ENCODE measurements around the gene ATP6V0E2. TPM values are rescaled to one million over a fixed set of nuclear protein-coding genes. Genes with fewer than 3 reads are reported as not detected.

The ATP6V0E2 gene
- total RNA-seq, 2 experiments from 2014 or later, result 66.3 to 69.8 TPM

GRCh38 chr7:149871576-149871975 is 2.2 kb upstream of the ATP6V0E2 start:
- ChIA-PET CTCF (interaction anchor here (0.7 to 1.5 kb wide), 4 partner anchors 10 to 33 kb away, joined by 3 to 6 read pairs (median 4); partner anchors contain the start of gene ZNF862), POLR2A (interaction anchor here (2.2 kb wide), 1 partner anchor 33 kb away, joined by 20 read pairs; the partner anchor contains the start of gene ZNF862)

- ChIA-PET POLR2A (no interaction called here), CTCF (interaction anchor here (0.7 to 1.5 kb wide), 3 partner anchors 10 to 34 kb away, joined by 3 to 6 read pairs (median 3); partner anchors contain the start of gene ZNF862)
These were observed 1.2 kb upstream of the ATP6V0E2 start for GRCh38 chr7:149872419-149873073.

GRCh38 chr7:149873970-149874643 is 338 bp downstream of the ATP6V0E2 start:
- CTCF ChIA-PET, result interaction anchor here (1.9 kb wide), 1 partner anchor 8 kb away, joined by 5 read pairs; no protein-coding TSS in a partner anchor
- POLR2A ChIA-PET, result no interaction called here

- POLR2A ChIA-PET, result no interaction called here
- CTCF ChIA-PET, result interaction anchor here (0.9 to 1.9 kb wide), 2 partner anchors 9 kb away, joined by 3 to 5 read pairs; no protein-coding TSS in a partner anchor
These were observed 867 bp downstream of the ATP6V0E2 start for GRCh38 chr7:149874644-149875028.

GRCh38 chr7:149875396-149875795 is 1.6 kb downstream of the ATP6V0E2 start:
- CTCF ChIA-PET, result interaction anchor here (0.9 to 1.9 kb wide), 2 partner anchors 9 to 10 kb away, joined by 3 to 5 read pairs; no protein-coding TSS in a partner anchor
- POLR2A ChIA-PET, result no interaction called here

GRCh38 chr7:149877890-149878522 is 4.2 kb downstream of the ATP6V0E2 start:
- ChIA-PET CTCF (no interaction called here), POLR2A (no interaction called here)

GRCh38 chr7:149878523-149878921 is 4.8 kb downstream of the ATP6V0E2 start:
- POLR2A ChIA-PET, result no interaction called here
- CTCF ChIA-PET, result no interaction called here

GRCh38 chr7:149879271-149879743 is 5.5 kb downstream of the ATP6V0E2 start:
- ChIA-PET POLR2A (no interaction called here), CTCF (no interaction called here)

GRCh38 chr7:149879766-149880637 is 6.2 kb downstream of the ATP6V0E2 start:
- ChIA-PET CTCF (no interaction called here), POLR2A (interaction anchor here (0.5 kb wide), 1 partner anchor 40 kb away, joined by 6 read pairs; no protein-coding TSS in a partner anchor)

- ChIA-PET POLR2A (interaction anchor here (0.5 kb wide), 1 partner anchor 41 kb away, joined by 6 read pairs; no protein-coding TSS in a partner anchor), CTCF (no interaction called here)
These were observed 7.0 kb downstream of the ATP6V0E2 start for GRCh38 chr7:149880638-149881311.

GRCh38 chr7:149881328-149882247 is 7.8 kb downstream of the ATP6V0E2 start:
- CTCF ChIA-PET, result no interaction called here
- POLR2A ChIA-PET, result no interaction called here

GRCh38 chr7:149882248-149883047 is 8.7 kb downstream of the ATP6V0E2 start:
- ChIA-PET POLR2A (interaction anchor here (0.7 kb wide), 1 partner anchor 13 kb away, joined by 3 read pairs; no protein-coding TSS in a partner anchor), CTCF (interaction anchor here (0.9 to 1.5 kb wide), 3 partner anchors 11 to 166 kb away, joined by 3 to 4 read pairs (median 3); no protein-coding TSS in a partner anchor)

- ChIA-PET POLR2A (interaction anchor here (0.7 kb wide), 1 partner anchor 14 kb away, joined by 3 read pairs; no protein-coding TSS in a partner anchor), CTCF (interaction anchor here (0.9 to 1.5 kb wide), 3 partner anchors 12 to 165 kb away, joined by 3 to 4 read pairs (median 3); no protein-coding TSS in a partner anchor)
These were observed 9.3 kb downstream of the ATP6V0E2 start for GRCh38 chr7:149883048-149883438.

- ChIA-PET CTCF (interaction anchor here (0.9 to 1.5 kb wide), 4 partner anchors 8 to 165 kb away, joined by 3 to 4 read pairs (median 3); no protein-coding TSS in a partner anchor), POLR2A (no interaction called here)
These were observed 9.7 kb downstream of the ATP6V0E2 start for GRCh38 chr7:149883452-149883861.

- POLR2A ChIA-PET, result interaction anchor here (0.6 kb wide), 1 partner anchor 518 kb away, joined by 3 read pairs; no protein-coding TSS in a partner anchor
- CTCF ChIA-PET, result interaction anchor here (1.1 to 1.5 kb wide), 2 partner anchors 9 to 23 kb away, joined by 3 to 4 read pairs; no protein-coding TSS in a partner anchor
These were observed 10.2 kb downstream of the ATP6V0E2 start for GRCh38 chr7:149884016-149884415.

- CTCF ChIA-PET, result interaction anchor here (0.5 to 1.1 kb wide), 2 partner anchors 9 to 442 kb away, joined by 3 read pairs; no protein-coding TSS in a partner anchor
- POLR2A ChIA-PET, result interaction anchor here (0.6 kb wide), 1 partner anchor 518 kb away, joined by 3 read pairs; no protein-coding TSS in a partner anchor
These were observed 10.8 kb downstream of the ATP6V0E2 start for GRCh38 chr7:149884541-149884940.

Data from activated CD8-positive, alpha-beta memory T cell treated with anti-CD3 and anti-CD28 coated beads for 36 hours (primary cell).